Measurements from ENCODE around the gene HTR3B.

Gene HTR3B

DNA sequence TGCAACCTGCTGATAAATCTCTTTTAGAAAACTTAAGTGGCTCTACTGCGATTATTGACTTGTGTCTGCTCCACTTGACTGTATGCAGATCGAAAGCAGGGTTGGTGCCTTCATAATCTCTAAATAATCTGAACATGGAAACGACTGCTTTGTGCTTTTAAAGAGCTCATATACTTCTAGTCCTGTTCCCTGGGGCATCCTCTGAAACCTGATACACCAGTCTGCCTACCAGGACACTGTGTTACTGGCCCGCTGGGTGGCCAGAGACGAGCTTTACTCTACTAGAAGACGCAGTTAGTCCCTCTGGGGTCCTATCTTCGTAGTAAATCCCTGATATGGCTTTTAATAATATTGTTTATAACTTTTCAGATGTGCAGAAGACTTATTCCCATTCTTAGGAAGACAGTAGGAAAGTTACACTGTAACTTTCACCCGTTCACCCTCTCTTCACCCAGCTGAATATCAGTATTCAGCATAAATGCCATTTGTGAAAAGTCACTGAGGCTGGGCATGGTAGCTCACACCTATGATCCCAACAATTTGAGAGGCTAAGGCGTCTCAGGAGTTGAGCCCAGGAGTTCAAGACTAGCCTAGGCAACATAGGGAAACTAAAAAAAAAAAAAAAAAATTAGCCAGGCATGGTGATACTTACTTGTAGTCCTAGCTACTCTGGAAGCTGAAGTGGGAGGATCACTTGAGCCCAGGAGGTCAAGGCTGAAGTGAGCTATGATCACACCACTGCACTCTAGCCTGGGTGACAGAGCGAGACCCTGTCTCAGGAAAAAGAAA is 9.0 kb upstream of the HTR3B start:
- ChIA-PET POLR2A (interaction anchor here (0.6 kb wide), 1 partner anchor 364 kb away, joined by 4 read pairs; no protein-coding TSS in a partner anchor), CTCF (interaction anchor here (0.6 to 7.1 kb wide), 17 partner anchors 9 to 1277 kb away, joined by 3 to 279 read pairs (median 4); partner anchors contain the start of gene HTR3B)
- no peak overlapping the region for H3K4me3 ChIP-seq (ENCODE audit: low read depth, low read length)
- TF ChIP-seq, protein P1, sequence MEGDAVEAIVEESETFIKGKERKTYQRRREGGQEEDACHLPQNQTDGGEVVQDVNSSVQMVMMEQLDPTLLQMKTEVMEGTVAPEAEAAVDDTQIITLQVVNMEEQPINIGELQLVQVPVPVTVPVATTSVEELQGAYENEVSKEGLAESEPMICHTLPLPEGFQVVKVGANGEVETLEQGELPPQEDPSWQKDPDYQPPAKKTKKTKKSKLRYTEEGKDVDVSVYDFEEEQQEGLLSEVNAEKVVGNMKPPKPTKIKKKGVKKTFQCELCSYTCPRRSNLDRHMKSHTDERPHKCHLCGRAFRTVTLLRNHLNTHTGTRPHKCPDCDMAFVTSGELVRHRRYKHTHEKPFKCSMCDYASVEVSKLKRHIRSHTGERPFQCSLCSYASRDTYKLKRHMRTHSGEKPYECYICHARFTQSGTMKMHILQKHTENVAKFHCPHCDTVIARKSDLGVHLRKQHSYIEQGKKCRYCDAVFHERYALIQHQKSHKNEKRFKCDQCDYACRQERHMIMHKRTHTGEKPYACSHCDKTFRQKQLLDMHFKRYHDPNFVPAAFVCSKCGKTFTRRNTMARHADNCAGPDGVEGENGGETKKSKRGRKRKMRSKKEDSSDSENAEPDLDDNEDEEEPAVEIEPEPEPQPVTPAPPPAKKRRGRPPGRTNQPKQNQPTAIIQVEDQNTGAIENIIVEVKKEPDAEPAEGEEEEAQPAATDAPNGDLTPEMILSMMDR (IDR thresholded peaks at IDR 0.05; ENCODE audit: insufficient read depth, low read length, missing control alignments): no peak
- DNase-seq (ENCODE audit: low read depth, low spot score): no peak

- no peak for DNase-seq (ENCODE audit: low read depth, low spot score)
- CTCF ChIA-PET: interaction anchor here (0.6 to 7.1 kb wide), 19 partner anchors 8 to 1278 kb away, joined by 3 to 279 read pairs (median 4); partner anchors contain the start of genes HTR3B and USP28
Observed at GRCh38 chr11:113896156-113896879, 8.3 kb upstream of the HTR3B start.

DNA sequence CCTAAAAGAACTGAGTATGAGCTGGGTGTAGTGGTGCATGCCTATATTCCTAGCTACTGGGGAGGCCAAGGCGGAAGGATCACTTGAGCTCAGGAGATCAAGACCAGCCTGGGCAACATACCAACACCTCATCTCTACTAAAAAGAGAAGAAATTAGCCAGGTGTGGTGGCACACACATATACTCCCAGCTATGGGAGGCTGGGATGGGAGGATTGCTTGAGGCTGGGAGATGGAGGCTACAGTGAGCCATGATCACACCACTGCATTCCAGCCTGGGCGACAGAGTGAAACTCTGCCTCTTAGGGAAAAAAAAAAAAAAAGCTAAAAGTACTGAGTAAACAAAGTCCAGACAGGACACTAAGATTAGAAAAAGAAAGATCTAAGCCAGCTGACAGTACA is 3.5 kb upstream of the HTR3B start:
- ChIA-PET POLR2A (no interaction called here), CTCF (interaction anchor here (1.2 to 1.3 kb wide), 2 partner anchors 11 to 360 kb away, joined by 3 to 5 read pairs; no protein-coding TSS in a partner anchor)
- TF ChIP-seq, protein P1 (IDR thresholded peaks at IDR 0.05; ENCODE audit: insufficient read depth, low read length, missing control alignments): no peak
- no peak overlapping the region for H3K4me3 ChIP-seq (ENCODE audit: low read depth, low read length)
- DNase-seq (ENCODE audit: low read depth, low spot score): no peak

More at GRCh38 chr11:113896156-113896879, 8.3 kb upstream of the HTR3B start:
- no peak overlapping the region for H3K4me3 ChIP-seq (ENCODE audit: low read depth, low read length)
- TF ChIP-seq, protein P1 (IDR thresholded peaks at IDR 0.05; ENCODE audit: insufficient read depth, low read length, missing control alignments): peak; percentile 64
- POLR2A ChIA-PET: interaction anchor here (0.6 kb wide), 1 partner anchor 363 kb away, joined by 4 read pairs; no protein-coding TSS in a partner anchor

GRCh38 chr11:113906038-113906437 is 1.4 kb downstream of the HTR3B start:
- POLR2A ChIA-PET: no interaction called here
- H3K4me3 ChIP-seq (ENCODE audit: low read depth, low read length): no peak overlapping the region
- DNase-seq (ENCODE audit: low read depth, low spot score): no peak
- TF ChIP-seq, protein P1 (IDR thresholded peaks at IDR 0.05; ENCODE audit: insufficient read depth, low read length, missing control alignments): no peak
- CTCF ChIA-PET: interaction anchor here (3.6 to 5.1 kb wide), 2 partner anchors 10 to 354 kb away, joined by 21 to 26 read pairs; no protein-coding TSS in a partner anchor

DNA sequence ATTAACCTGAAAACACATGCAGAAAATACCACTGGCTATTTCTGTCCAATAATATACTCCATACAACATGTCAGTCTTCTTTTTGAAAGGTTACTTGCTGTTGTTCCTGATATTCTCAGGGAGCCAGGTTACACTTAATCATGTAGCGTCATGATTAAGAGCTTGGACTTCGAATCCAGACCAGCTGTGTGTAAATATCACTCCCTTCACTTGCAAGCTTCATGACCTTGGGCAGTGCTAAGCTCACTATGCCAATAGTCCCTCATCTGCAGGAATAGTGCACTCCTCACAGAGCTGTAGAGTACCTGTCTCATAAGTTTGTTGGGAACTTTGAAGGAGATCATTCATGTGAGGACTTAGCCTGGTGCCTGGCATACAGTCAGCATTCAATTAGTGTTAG is 1.9 kb downstream of the HTR3B start:
- CTCF ChIA-PET: interaction anchor here (1.0 to 5.1 kb wide), 3 partner anchors 10 to 354 kb away, joined by 3 to 26 read pairs (median 21); no protein-coding TSS in a partner anchor
- POLR2A ChIA-PET: no interaction called here
- TF ChIP-seq, protein P1 (IDR thresholded peaks at IDR 0.05; ENCODE audit: insufficient read depth, low read length, missing control alignments): no peak
- H3K4me3 ChIP-seq (ENCODE audit: low read depth, low read length): no peak overlapping the region
- DNase-seq (ENCODE audit: low read depth, low spot score): no peak

Measured in AG04449 (cell line).